ENCODE measurements around the gene ARHGAP1.
"Not testable (repeated sequence)": the region's sequence is repeated elsewhere in the genome, so short reads cannot be mapped to it uniquely, and the experiment has no call there.

DNA sequence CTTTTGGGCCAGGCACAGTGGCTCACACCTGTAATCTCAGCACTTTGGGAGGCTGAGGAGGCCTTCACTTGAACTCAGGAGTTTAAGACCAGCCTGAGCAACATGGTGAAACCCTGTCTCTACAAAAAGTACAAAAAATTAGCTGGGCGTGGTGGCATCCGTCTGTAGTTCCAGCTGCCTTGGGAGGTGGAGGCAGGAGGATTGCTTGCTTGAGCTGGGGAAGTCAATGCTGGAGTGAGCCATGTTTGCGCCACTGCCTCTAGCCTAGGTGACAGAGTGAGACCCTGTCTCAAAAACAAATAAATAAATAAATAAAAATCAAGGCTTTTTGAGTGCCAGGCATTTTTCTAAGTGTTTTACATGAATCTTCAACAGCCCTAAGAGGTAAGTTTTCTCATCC is 29.9 kb downstream of the ARHGAP1 start:
- TF ChIP-seq, protein P1, sequence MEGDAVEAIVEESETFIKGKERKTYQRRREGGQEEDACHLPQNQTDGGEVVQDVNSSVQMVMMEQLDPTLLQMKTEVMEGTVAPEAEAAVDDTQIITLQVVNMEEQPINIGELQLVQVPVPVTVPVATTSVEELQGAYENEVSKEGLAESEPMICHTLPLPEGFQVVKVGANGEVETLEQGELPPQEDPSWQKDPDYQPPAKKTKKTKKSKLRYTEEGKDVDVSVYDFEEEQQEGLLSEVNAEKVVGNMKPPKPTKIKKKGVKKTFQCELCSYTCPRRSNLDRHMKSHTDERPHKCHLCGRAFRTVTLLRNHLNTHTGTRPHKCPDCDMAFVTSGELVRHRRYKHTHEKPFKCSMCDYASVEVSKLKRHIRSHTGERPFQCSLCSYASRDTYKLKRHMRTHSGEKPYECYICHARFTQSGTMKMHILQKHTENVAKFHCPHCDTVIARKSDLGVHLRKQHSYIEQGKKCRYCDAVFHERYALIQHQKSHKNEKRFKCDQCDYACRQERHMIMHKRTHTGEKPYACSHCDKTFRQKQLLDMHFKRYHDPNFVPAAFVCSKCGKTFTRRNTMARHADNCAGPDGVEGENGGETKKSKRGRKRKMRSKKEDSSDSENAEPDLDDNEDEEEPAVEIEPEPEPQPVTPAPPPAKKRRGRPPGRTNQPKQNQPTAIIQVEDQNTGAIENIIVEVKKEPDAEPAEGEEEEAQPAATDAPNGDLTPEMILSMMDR (IDR thresholded peaks at IDR 0.05; ENCODE audit: extremely low read depth in 1 of 2, insufficient read depth in 1 of 2, low read depth in 1 of 2, low read length in 2 of 2), result not testable (repeated sequence)
- not testable (repeated sequence) for TF ChIP-seq EZH2 (IDR thresholded peaks at IDR 0.05; ENCODE audit: borderline replicate concordance, low read depth, low read length, severe bottlenecking); POLR2AphosphoS5 (IDR thresholded peaks at IDR 0.05; ENCODE audit: insufficient read depth, low read depth, low read length); POLR2A (IDR thresholded peaks at IDR 0.05; ENCODE audit: low read depth, low read length); FOS (IDR thresholded peaks at IDR 0.05; ENCODE audit: borderline replicate concordance, insufficient read depth, low read length); GATA2 (IDR thresholded peaks at IDR 0.05; ENCODE audit: insufficient read depth, insufficient read length, low read depth, low read length); JUN (IDR thresholded peaks at IDR 0.05; ENCODE audit: borderline replicate concordance, insufficient read depth, insufficient read length, low read depth); MYC (IDR thresholded peaks at IDR 0.05; ENCODE audit: low read depth, low read length)
- TF ChIP-seq, protein P2, sequence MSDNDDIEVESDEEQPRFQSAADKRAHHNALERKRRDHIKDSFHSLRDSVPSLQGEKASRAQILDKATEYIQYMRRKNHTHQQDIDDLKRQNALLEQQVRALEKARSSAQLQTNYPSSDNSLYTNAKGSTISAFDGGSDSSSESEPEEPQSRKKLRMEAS (IDR thresholded peaks at IDR 0.05; ENCODE audit: insufficient read depth, insufficient read length), result not testable (repeated sequence)
